H9 (cell line): ENCODE results near the gene SH3BGRL3. TPM values are rescaled to one million over a fixed set of nuclear protein-coding genes. Genes with fewer than 3 reads are reported as not detected.
A peak's percentile ranks its signal among the peaks of the same experiment; 100 is the strongest.

Source experiments
- DNase-seq: peaks from one replicate; pipeline ENCODE4 v3.0.0-alpha.2; 2017
- H2AFZ ChIP-seq: one replicate; pipeline ENCODE4 v1.6.1; 2013; ENCODE audit warnings: mild to moderate bottlenecking, low read length, control low read depth, moderate library complexity
- H2AK5ac ChIP-seq: 2 replicates; pipeline ENCODE4 v1.6.1; 2013; ENCODE audit warnings: low read length, control low read depth, mixed read lengths; ENCODE audit not compliant: insufficient read length
- H2BK120ac ChIP-seq: one replicate; pipeline ENCODE4 v1.6.1; 2013; ENCODE audit warnings: low read depth, mild to moderate bottlenecking, low read length, control low read depth, inconsistent platforms; ENCODE audit not compliant: poor library complexity, severe bottlenecking
- H2BK12ac ChIP-seq: 2 replicates; pipeline ENCODE4 v1.6.1; 2013; ENCODE audit warnings: low read length, control low read depth, mixed read lengths, low read depth; ENCODE audit not compliant: insufficient read length
- H2BK15ac ChIP-seq: 2 replicates; pipeline ENCODE4 v1.6.1; 2013; ENCODE audit warnings: low read depth, low read length, control low read depth
- H2BK20ac ChIP-seq: one replicate; pipeline ENCODE4 v1.6.1; 2013; ENCODE audit warnings: low read depth, mild to moderate bottlenecking, low read length, control low read depth, inconsistent platforms; ENCODE audit not compliant: poor library complexity, severe bottlenecking
- H2BK5ac ChIP-seq: 2 replicates; pipeline ENCODE4 v1.6.1; 2013; ENCODE audit warnings: low read length, control low read depth, mixed read lengths; ENCODE audit not compliant: insufficient read length
- H3K14ac ChIP-seq: 2 replicates; pipeline ENCODE4 v1.6.1; 2013; ENCODE audit warnings: low read length, control low read depth; ENCODE audit not compliant: insufficient read depth
- H3K18ac ChIP-seq: 2 replicates; pipeline ENCODE4 v1.6.1; 2013; ENCODE audit warnings: low read depth, mild to moderate bottlenecking, mixed read lengths, low read length, control low read depth; ENCODE audit not compliant: insufficient read length
- H3K23ac ChIP-seq: 2 replicates; pipeline ENCODE4 v1.6.1; 2013; ENCODE audit warnings: low read length, control low read depth, mixed read lengths, low read depth; ENCODE audit not compliant: insufficient read length
- H3K23me2 ChIP-seq: 2 replicates; pipeline ENCODE4 v1.6.1; 2013; ENCODE audit warnings: low read depth, mild to moderate bottlenecking, mixed read lengths, low read length, control low read depth; ENCODE audit not compliant: insufficient read length, poor library complexity, severe bottlenecking
- H3K27ac ChIP-seq: 2 replicates; pipeline ENCODE4 v1.5.1; 2013; ENCODE audit warnings: low read length, control low read depth, mixed read lengths, low read depth; ENCODE audit not compliant: insufficient read length
- H3K27me3 ChIP-seq: 2 replicates; pipeline ENCODE4 v1.6.1; 2013; ENCODE audit warnings: low read length, control low read depth, inconsistent platforms; ENCODE audit not compliant: insufficient read depth
- H3K4ac ChIP-seq: 2 replicates; pipeline ENCODE4 v1.6.1; 2013; ENCODE audit warnings: low read depth, mild to moderate bottlenecking, control low read depth, inconsistent platforms, low read length, moderate library complexity
- H3K4me1 ChIP-seq: 2 replicates; pipeline ENCODE4 v1.6.1; 2013; ENCODE audit warnings: low read length, control low read depth, inconsistent platforms; ENCODE audit not compliant: insufficient read depth
- H3K4me2 ChIP-seq: 2 replicates; pipeline ENCODE4 v1.6.1; 2013; ENCODE audit warnings: low read length, control low read depth, mixed read lengths; ENCODE audit not compliant: insufficient read length, insufficient read depth
- H3K56ac ChIP-seq: 2 replicates; pipeline ENCODE4 v1.6.1; 2013; ENCODE audit warnings: low read depth, mild to moderate bottlenecking, mixed read lengths, low read length, control low read depth; ENCODE audit not compliant: insufficient read length
- H3K79me1 ChIP-seq: 2 replicates; pipeline ENCODE4 v1.6.1; 2013; ENCODE audit warnings: low read depth, mild to moderate bottlenecking, moderate library complexity, low read length, control low read depth, inconsistent platforms; ENCODE audit not compliant: insufficient read depth, poor library complexity, severe bottlenecking
- H3K79me2 ChIP-seq: 2 replicates; pipeline ENCODE4 v1.6.1; 2013; ENCODE audit warnings: low read length, control low read depth, inconsistent platforms; ENCODE audit not compliant: insufficient read depth
- H3K9ac ChIP-seq: 2 replicates; pipeline ENCODE4 v1.6.1; 2013; ENCODE audit warnings: low read length, control low read depth, mixed read lengths; ENCODE audit not compliant: insufficient read length; ENCODE audit errors: extremely low read depth
- H3K9me3 ChIP-seq: one replicate; pipeline ENCODE4 v1.6.1; 2013; ENCODE audit warnings: low read depth, low read length, inconsistent platforms; ENCODE audit not compliant: control insufficient read depth
- H3T11ph ChIP-seq: one replicate; pipeline ENCODE4 v1.6.1; 2013; ENCODE audit warnings: mild to moderate bottlenecking, low read length, control low read depth, inconsistent platforms
- H4K20me1 ChIP-seq: one replicate; pipeline ENCODE4 v1.6.1; 2013; ENCODE audit not compliant: control insufficient read depth, insufficient read length, insufficient read depth
- H4K5ac ChIP-seq: 2 replicates; pipeline ENCODE4 v1.6.1; 2013; ENCODE audit warnings: low read depth, mild to moderate bottlenecking, mixed read lengths, low read length, control low read depth; ENCODE audit not compliant: insufficient read length
- H4K8ac ChIP-seq: replicated peaks from 2 replicates; pipeline ENCODE4 v1.6.1; 2013; ENCODE audit warnings: low read length, control low read depth, mixed read lengths, low read depth; ENCODE audit not compliant: insufficient read length
- H4K91ac ChIP-seq: 2 replicates; pipeline ENCODE4 v1.6.1; 2013; ENCODE audit warnings: low read depth, mild to moderate bottlenecking, moderate library complexity, mixed read lengths, low read length, control low read depth; ENCODE audit not compliant: insufficient read length
- H3K27ac Mint-ChIP-seq, 3 experiments: 2 replicates in 2 of 3; 3 replicates in 1 of 3; pipeline ENCODE4 v1.8.0; 2020 to 2021; ENCODE audit warnings: mixed read lengths in 3 of 3, mild to moderate bottlenecking in 1 of 3, moderate library complexity in 1 of 3
- H3K27me3 Mint-ChIP-seq: 2 replicates; pipeline ENCODE4 v1.8.0; 2021; ENCODE audit warnings: low read depth, mild to moderate bottlenecking, moderate library complexity, mixed read lengths
- H3K36me3 Mint-ChIP-seq, 3 experiments: 2 replicates in 2 of 3; 3 replicates in 1 of 3; pipeline ENCODE4 v1.8.0; 2020 to 2021; ENCODE audit warnings: low read depth in 3 of 3, mixed read lengths in 3 of 3; ENCODE audit not compliant: insufficient read depth in 1 of 3
- H3K4me1 Mint-ChIP-seq, 2 experiments: 2 replicates each; pipeline ENCODE4 v1.8.0; 2020; ENCODE audit warnings: mixed read lengths in 2 of 2
- H3K4me3 Mint-ChIP-seq, 2 experiments: 2 replicates in 1 of 2; 3 replicates in 1 of 2; pipeline ENCODE4 v1.8.0; 2020 to 2021; ENCODE audit warnings: mild to moderate bottlenecking in 2 of 2, mixed read lengths in 2 of 2, moderate library complexity in 1 of 2
- H3K9me3 Mint-ChIP-seq, 2 experiments: 2 replicates in 1 of 2; 3 replicates in 1 of 2; pipeline ENCODE4 v1.8.0; 2020; ENCODE audit warnings: mild to moderate bottlenecking in 2 of 2, mixed read lengths in 2 of 2, moderate library complexity in 1 of 2
- WGBS: extraction: QIAGEN DNeasy Blood & Tissue Kit; methylation state at CpG from one replicate; pipeline ENCODE4 v1.1.7; 2013; ENCODE audit warnings: missing lambda C conversion rate, low lambda C conversion rate, mixed read lengths; ENCODE audit not compliant: insufficient read length; ENCODE audit errors: extremely low coverage; 5-methylcytosine and 5-hydroxymethylcytosine counted together
- total RNA-seq: library from RNA; stranded (reverse); gene quantifications from 2 replicates; pipeline ENCODE4 v1.2.1, GENCODE V29; 2021
- TF ChIP-seq, protein P1 (sequence below): fragments of 200-600 bp; sonication (generic); conservative IDR thresholded peaks from 3 replicates; pipeline ENCODE4 v1.8.0; 2021; ENCODE audit warnings: antibody characterized with exemption, mild to moderate bottlenecking

The SH3BGRL3 gene
- total RNA-seq, 1 experiment from 2014 or later: 86.3 TPM

DNA sequence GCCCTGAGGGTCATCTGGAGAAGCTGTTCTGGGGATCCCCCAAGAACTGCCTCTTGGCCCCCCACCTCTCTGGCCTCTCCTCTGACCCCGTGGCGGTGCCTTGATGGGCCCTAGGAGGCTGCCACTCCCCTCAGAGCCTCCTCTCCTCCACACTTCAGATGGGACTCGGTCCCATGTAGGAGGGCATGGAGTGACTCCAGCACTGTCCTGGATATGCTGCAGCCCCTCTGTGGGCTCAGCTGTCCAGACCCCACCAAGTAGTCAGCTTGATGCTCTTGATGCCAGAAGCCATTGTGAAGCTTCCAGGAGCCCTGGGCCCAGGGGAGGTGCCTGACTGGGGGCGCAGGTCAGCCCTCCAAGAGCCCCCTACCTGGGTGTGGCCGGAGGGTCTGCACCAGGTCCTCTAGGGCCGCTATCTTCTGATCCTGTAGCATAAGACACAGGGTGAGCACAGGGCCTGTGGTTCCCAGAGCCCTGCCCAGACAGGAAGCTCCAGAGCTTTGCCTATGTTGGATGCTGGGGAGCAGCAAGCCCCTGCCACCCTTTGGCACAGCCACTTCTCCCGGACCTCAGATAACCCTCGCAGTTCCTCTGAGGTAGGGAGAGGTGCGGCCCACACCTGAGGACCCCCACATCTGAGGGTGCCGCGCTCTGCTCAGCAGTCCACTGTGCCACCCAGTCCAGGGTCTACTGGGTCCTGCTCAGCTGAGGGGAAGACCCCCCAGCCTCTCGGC lies 17.3 kb downstream of the SH3BGRL3 start:
- Mint-ChIP-seq H3K36me3 (peaks cover 0 to 2% (median 0%) of the 10 kb centered on the region in 3 experiments; a peak in 1 of 7 replicates), H3K4me1 (0 out of 4 replicates have a peak, but pooled peaks cover 3 to 4% of the 10 kb centered on the region in 2 experiments), H3K9me3 (no peaks in the 10 kb centered on the region), H3K4me3 (no peak overlapping the region), H3K27me3 (0 out of 2 replicates have a peak, but pooled peaks cover 2% of the 10 kb centered on the region), H3K27ac (0 out of 7 replicates have a peak overlapping the region, but pooled peaks of 1 of the 3 experiments have one; percentile 70)
- Histone ChIP-seq H2AK5ac (no peak overlapping the region), H3K79me1 (no peaks in the 10 kb centered on the region), H2BK20ac (no peak overlapping the region), H3K18ac (no peak overlapping the region), H4K20me1 (no peaks in the 10 kb centered on the region), H3K4ac (no peak overlapping the region), H3K79me2 (no peaks in the 10 kb centered on the region), H3K23ac (no peak overlapping the region), H2BK12ac (no peak overlapping the region), H4K5ac (no peak overlapping the region), H3K9me3 (no peaks in the 10 kb centered on the region), H2AFZ (no peak overlapping the region), H3T11ph (no peak overlapping the region), H4K91ac (no peak overlapping the region), H3K27ac (no peak overlapping the region), H3K27me3 (no peaks in the 10 kb centered on the region), H3K14ac (no peak overlapping the region), H3K9ac (no peak overlapping the region), H4K8ac (no peak overlapping the region), H3K4me1 (no peaks in the 10 kb centered on the region), H2BK5ac (no peak overlapping the region), H3K56ac (no peak overlapping the region), H2BK120ac (no peak overlapping the region), H3K4me2 (no peak overlapping the region), H3K23me2 (no peaks in the 10 kb centered on the region), H2BK15ac (no peak overlapping the region)
- TF ChIP-seq, protein P1, sequence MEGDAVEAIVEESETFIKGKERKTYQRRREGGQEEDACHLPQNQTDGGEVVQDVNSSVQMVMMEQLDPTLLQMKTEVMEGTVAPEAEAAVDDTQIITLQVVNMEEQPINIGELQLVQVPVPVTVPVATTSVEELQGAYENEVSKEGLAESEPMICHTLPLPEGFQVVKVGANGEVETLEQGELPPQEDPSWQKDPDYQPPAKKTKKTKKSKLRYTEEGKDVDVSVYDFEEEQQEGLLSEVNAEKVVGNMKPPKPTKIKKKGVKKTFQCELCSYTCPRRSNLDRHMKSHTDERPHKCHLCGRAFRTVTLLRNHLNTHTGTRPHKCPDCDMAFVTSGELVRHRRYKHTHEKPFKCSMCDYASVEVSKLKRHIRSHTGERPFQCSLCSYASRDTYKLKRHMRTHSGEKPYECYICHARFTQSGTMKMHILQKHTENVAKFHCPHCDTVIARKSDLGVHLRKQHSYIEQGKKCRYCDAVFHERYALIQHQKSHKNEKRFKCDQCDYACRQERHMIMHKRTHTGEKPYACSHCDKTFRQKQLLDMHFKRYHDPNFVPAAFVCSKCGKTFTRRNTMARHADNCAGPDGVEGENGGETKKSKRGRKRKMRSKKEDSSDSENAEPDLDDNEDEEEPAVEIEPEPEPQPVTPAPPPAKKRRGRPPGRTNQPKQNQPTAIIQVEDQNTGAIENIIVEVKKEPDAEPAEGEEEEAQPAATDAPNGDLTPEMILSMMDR: no peak
- no peak for DNase-seq
- no CpG with 5 or more reads among the region's 12 CpGs for WGBS
